Measurements from ENCODE around the gene SLC8A1. TPM values are rescaled to one million over a fixed set of nuclear protein-coding genes. Genes with fewer than 3 reads are reported as not detected.
A peak's percentile ranks its signal among the peaks of the same experiment; 100 is the strongest.

The SLC8A1 gene
- total and polyA plus RNA-seq, 12 donors: 0.54 to 128 (median 18.5) TPM

DNA sequence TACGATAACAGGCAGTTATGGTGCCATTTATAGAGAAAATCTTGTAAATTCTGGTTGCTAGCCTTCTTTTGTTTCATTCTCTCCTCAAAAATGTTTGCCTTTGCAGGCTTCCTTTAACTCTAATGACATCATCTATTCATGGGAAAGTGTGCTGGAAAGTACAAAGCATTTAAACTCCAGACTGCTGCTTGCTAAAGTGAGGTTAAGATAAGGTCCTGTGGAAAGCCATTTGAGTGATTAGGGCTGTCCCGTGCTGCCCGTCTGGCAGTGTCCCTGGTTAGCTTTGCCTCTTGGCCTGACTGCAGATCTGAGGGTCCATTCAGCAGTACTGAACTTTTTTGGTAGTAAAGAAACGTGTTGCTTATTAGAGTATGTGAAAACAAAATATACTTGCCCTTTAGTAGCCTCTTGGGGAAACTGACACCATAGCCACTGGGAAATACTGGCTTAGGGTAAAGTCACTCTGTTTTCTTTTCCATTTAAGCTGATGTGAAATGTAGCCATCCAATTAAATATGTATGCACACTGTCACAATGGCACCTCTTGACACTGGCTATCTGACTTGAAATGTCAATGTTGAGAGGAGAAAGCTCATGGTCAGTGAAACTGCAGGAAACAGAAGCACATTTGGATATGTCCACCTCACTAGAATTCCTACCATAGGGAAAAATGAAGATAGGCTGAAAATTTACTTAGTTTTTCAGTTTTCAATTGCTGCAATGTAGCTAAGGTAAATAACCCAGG is 321.5 kb downstream of the SLC8A1 start:
- Histone ChIP-seq H3K27ac (no peak overlapping the region), H3K36me3 (replicated peaks in 1 of 2) (no peaks in the 10 kb centered on the region), H3K27me3 (no peaks in the 10 kb centered on the region), H3K9me3 (replicated peaks in 1 of 3) (no peaks in the 10 kb centered on the region), H3K4me3 (no peak overlapping the region), H3K4me1 (replicated peaks in 1 of 2) (no peaks in the 10 kb centered on the region)
- intact Hi-C loops (cut with DNase I): no loop called here
- WGBS, 4 donors: 63 to 79% (median 74%) methylated on average over 4 of the region's 4 CpGs
- DNase-seq: peak in 1 of 7 donors; percentile 56
- TF ChIP-seq POLR2A (IDR thresholded peaks at IDR 0.05): no peak
- TF ChIP-seq, protein P1, sequence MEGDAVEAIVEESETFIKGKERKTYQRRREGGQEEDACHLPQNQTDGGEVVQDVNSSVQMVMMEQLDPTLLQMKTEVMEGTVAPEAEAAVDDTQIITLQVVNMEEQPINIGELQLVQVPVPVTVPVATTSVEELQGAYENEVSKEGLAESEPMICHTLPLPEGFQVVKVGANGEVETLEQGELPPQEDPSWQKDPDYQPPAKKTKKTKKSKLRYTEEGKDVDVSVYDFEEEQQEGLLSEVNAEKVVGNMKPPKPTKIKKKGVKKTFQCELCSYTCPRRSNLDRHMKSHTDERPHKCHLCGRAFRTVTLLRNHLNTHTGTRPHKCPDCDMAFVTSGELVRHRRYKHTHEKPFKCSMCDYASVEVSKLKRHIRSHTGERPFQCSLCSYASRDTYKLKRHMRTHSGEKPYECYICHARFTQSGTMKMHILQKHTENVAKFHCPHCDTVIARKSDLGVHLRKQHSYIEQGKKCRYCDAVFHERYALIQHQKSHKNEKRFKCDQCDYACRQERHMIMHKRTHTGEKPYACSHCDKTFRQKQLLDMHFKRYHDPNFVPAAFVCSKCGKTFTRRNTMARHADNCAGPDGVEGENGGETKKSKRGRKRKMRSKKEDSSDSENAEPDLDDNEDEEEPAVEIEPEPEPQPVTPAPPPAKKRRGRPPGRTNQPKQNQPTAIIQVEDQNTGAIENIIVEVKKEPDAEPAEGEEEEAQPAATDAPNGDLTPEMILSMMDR (IDR thresholded peaks at IDR 0.05): no peak

DNA sequence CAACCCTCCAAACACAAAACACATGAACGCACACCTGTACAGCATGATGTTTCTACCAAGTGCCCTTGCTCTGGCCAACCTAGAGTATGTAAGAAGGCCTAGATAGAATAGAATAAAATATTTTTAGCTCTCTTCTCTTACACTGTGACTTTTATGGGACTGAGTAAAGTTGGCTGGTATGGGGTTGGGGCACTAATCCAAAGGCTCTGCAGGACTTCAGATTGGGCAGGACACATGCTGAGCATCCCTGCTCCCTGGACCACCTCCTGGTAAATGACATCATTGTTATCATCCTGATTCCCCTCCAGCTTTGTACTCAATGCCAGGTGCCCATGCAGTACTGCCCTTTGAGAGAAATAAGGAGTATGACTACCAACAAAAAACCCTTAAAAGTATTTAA is 322.2 kb downstream of the SLC8A1 start:
- H3K4me3 ChIP-seq: no peak overlapping the region
- H3K36me3 ChIP-seq (replicated peaks in 1 of 2): no peaks in the 10 kb centered on the region
- 88 to 92% (median 89%) methylated on average over 1 of the region's 1 CpG for WGBS, 4 donors
- H3K27me3 ChIP-seq: no peaks in the 10 kb centered on the region
- TF ChIP-seq, protein P1 (IDR thresholded peaks at IDR 0.05): no peak
- TF ChIP-seq POLR2A (IDR thresholded peaks at IDR 0.05): no peak
- DNase-seq: no peak
- no peaks in the 10 kb centered on the region for H3K4me1 ChIP-seq (replicated peaks in 1 of 2)
- intact Hi-C loops (cut with DNase I): no loop called here
- no peaks in the 10 kb centered on the region for H3K9me3 ChIP-seq (replicated peaks in 1 of 3)
- H3K27ac ChIP-seq: no peak overlapping the region

DNA sequence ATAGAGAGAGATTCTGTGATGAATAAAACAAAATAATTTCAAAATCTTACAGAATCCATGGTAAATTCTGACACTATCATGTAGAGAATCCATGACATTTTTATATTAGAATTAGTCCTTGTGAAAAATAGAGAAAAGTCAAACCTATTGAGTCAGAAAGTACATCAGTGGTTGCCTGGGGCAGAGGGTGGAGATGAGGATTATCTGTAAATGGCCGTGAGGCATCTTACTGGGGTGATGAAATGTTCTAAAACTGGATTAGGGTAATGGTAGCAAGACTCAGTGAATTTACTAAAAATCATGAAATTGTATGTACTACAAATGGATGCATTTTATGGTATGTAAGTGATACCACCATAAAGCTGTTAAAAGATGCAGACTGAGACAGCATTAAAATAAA is 323.1 kb downstream of the SLC8A1 start:
- 76 to 95% (median 83%) methylated on average over 1 of the region's 1 CpG for WGBS, 4 donors
- intact Hi-C loops (cut with DNase I): no loop called here
- no peak overlapping the region for H3K4me3 ChIP-seq
- DNase-seq: no peak
- no peaks in the 10 kb centered on the region for H3K36me3 ChIP-seq (replicated peaks in 1 of 2)
- TF ChIP-seq, protein P1 (IDR thresholded peaks at IDR 0.05): no peak
- TF ChIP-seq POLR2A (IDR thresholded peaks at IDR 0.05): no peak
- H3K27ac ChIP-seq: no peak overlapping the region
- H3K9me3 ChIP-seq (replicated peaks in 1 of 3): no peaks in the 10 kb centered on the region
- H3K4me1 ChIP-seq (replicated peaks in 1 of 2): no peaks in the 10 kb centered on the region
- H3K27me3 ChIP-seq: no peaks in the 10 kb centered on the region

DNA sequence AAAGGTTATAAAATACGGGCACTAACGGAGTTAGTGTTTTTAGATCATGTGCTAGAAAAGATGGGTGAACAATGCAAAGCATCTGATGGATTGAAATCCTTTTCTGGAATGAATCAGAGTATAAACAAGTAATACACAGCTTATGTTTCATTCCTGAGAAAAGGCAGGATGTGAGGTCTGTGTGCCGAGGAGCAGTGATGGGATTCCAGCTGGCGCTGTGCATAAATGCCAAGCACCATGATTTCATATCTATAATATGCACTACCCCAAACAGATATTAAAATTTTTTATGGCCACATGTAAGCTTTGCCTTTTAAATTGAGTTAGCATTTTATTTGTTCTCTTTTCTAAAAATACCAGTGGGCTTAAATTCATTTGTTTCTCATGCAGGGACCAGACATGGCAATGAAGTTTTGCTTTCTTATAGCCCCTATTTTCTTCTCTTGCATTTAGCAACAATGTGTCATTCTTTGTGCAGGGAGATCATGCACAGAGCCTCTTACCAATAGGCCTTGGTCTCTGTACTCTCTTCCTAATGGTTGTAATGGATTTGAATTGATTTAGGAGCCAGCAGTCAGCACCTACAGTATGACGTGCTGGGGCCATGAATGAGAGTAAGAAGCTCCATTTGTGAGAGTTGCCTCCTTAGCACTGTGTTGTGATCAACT is 323.9 kb downstream of the SLC8A1 start:
- no peak for DNase-seq
- no peak overlapping the region for H3K27ac ChIP-seq
- H3K4me1 ChIP-seq (replicated peaks in 1 of 2): no peaks in the 10 kb centered on the region

More for the DNA sequence above, 323.9 kb downstream of the SLC8A1 start:
- Histone ChIP-seq H3K9me3 (replicated peaks in 1 of 3) (no peaks in the 10 kb centered on the region), H3K4me3 (no peak overlapping the region), H3K36me3 (replicated peaks in 1 of 2) (no peaks in the 10 kb centered on the region), H3K27me3 (no peaks in the 10 kb centered on the region)
- no peak for TF ChIP-seq POLR2A (IDR thresholded peaks at IDR 0.05)
- TF ChIP-seq, protein P1 (IDR thresholded peaks at IDR 0.05): no peak
- intact Hi-C loops (cut with DNase I): no loop called here
- WGBS, 4 donors: 87 to 91% (median 89%) methylated on average over 5 of the region's 5 CpGs

Measured in adrenal gland (tissue), 12 donors.